ENCODE data around the gene XRRA1. TPM values are rescaled to one million over a fixed set of nuclear protein-coding genes. Genes with fewer than 3 reads are reported as not detected.
A peak's percentile ranks its signal among the peaks of the same experiment; 100 is the strongest.

Gene XRRA1
- total RNA-seq, 1 experiment from 2014 or later, result 11.9 TPM

GRCh38 chr11:74819400-74819799 is 129.5 kb downstream of the XRRA1 start:
- POLR2A ChIA-PET, result interaction anchor here (0.5 kb wide), 1 partner anchor 74 kb away, joined by 4 read pairs; no protein-coding TSS in a partner anchor
- DNase-seq, result peak in 1 of 2 experiments; percentile 47
- peaks cover 31% of the 10 kb centered on the region for H3K4me1 ChIP-seq
- peaks cover 16% of the 10 kb centered on the region for H3K9me3 ChIP-seq
- TF ChIP-seq, protein P1, sequence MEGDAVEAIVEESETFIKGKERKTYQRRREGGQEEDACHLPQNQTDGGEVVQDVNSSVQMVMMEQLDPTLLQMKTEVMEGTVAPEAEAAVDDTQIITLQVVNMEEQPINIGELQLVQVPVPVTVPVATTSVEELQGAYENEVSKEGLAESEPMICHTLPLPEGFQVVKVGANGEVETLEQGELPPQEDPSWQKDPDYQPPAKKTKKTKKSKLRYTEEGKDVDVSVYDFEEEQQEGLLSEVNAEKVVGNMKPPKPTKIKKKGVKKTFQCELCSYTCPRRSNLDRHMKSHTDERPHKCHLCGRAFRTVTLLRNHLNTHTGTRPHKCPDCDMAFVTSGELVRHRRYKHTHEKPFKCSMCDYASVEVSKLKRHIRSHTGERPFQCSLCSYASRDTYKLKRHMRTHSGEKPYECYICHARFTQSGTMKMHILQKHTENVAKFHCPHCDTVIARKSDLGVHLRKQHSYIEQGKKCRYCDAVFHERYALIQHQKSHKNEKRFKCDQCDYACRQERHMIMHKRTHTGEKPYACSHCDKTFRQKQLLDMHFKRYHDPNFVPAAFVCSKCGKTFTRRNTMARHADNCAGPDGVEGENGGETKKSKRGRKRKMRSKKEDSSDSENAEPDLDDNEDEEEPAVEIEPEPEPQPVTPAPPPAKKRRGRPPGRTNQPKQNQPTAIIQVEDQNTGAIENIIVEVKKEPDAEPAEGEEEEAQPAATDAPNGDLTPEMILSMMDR (IDR thresholded peaks at IDR 0.05; ENCODE audit: insufficient read depth in 1 of 2, low read depth in 1 of 2, low read length in 1 of 2, severe bottlenecking in 1 of 2, unreplicated experiment in 1 of 2), result no peak
- H3K27ac Mint-ChIP-seq (ENCODE audit: unreplicated experiment), result peak overlapping the region; percentile 51
- peaks cover 37% of the 10 kb centered on the region for H3K4me1 Mint-ChIP-seq (ENCODE audit: low read depth, unreplicated experiment)
- no peaks in the 10 kb centered on the region for H3K27me3 Mint-ChIP-seq (ENCODE audit: insufficient read depth, unreplicated experiment)
- H3K36me3 ChIP-seq (ENCODE audit: control insufficient read depth, insufficient read depth, low read length), result peaks cover 1% of the 10 kb centered on the region
- intact Hi-C loops (cut with micrococcal nuclease; ENCODE audit: unreplicated experiment), result loop anchor here (1.0 kb wide), 1 partner anchor 31 kb away; no protein-coding TSS in a partner anchor
- H3K4me3 ChIP-seq (ENCODE audit: low read depth, low read length), result no peak overlapping the region
- no TSS peak for BruUV-seq (replicated peaks)
- no peak overlapping the region for H3K4me3 Mint-ChIP-seq (ENCODE audit: unreplicated experiment)
- H3K36me3 Mint-ChIP-seq (ENCODE audit: insufficient read depth, unreplicated experiment), result peaks cover 54% of the 10 kb centered on the region
- peaks cover 30% of the 10 kb centered on the region for H3K9me3 Mint-ChIP-seq (ENCODE audit: unreplicated experiment)
- H3K27me3 ChIP-seq (replicated peaks; ENCODE audit: control insufficient read depth, insufficient read depth, low read length), result no peaks in the 10 kb centered on the region
- CTCF ChIA-PET, result interaction anchor here (0.6 to 1.7 kb wide), 2 partner anchors 117 to 550 kb away, joined by 3 to 5 read pairs; no protein-coding TSS in a partner anchor

DNA sequence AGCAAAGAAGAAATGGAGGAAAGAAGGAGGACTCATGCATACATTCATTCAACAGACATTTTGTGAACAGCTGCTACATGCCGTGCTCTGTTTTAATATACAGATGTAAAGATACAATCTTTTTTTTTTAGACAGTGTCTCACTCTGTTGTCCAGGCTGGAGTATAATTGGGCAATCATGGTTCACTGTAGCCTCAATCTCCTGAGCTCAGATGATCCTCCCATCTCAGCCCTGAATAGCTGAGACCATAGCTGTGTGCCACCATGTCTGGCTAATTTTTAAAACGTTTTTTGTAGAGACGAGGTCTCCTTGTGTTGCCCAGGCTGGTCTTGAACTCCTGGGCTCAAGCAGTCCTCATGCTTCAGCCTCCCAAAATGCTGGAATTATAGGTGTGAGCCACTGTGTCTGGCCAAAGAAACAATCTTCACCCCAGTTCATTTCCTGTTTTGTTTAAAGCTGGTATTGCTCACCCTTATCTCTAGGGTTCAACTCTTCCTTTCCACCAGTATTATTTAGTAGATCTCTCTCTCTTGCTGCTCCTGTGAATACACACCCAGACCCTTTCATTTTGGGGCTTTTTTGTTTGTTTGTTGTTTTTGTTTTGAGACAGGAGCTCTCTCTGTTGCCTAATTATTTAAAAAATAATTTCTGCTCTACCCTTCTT is 130.5 kb downstream of the XRRA1 start:
- Mint-ChIP-seq H3K27ac (ENCODE audit: unreplicated experiment) (peak overlapping the region; percentile 51), H3K27me3 (ENCODE audit: insufficient read depth, unreplicated experiment) (no peaks in the 10 kb centered on the region), H3K36me3 (ENCODE audit: insufficient read depth, unreplicated experiment) (peaks cover 44% of the 10 kb centered on the region), H3K9me3 (ENCODE audit: unreplicated experiment) (peaks cover 20% of the 10 kb centered on the region), H3K4me1 (ENCODE audit: low read depth, unreplicated experiment) (peaks cover 37% of the 10 kb centered on the region), H3K4me3 (ENCODE audit: unreplicated experiment) (no peak overlapping the region)
- H3K9me3 ChIP-seq, result peaks cover 11% of the 10 kb centered on the region; the same call in 1 of the 2 replicates
- H3K36me3 ChIP-seq (ENCODE audit: control insufficient read depth, insufficient read depth, low read length), result peaks cover 1% of the 10 kb centered on the region
- POLR2A ChIA-PET, result no interaction called here
- CTCF ChIA-PET, result interaction anchor here (1.7 kb wide), 1 partner anchor 116 kb away, joined by 5 read pairs; no protein-coding TSS in a partner anchor
- BruUV-seq (replicated peaks), result no TSS peak
- no peaks in the 10 kb centered on the region for H3K27me3 ChIP-seq (replicated peaks; ENCODE audit: control insufficient read depth, insufficient read depth, low read length)
- TF ChIP-seq, protein P1 (IDR thresholded peaks at IDR 0.05; ENCODE audit: insufficient read depth in 1 of 2, low read depth in 1 of 2, low read length in 1 of 2, severe bottlenecking in 1 of 2, unreplicated experiment in 1 of 2), result no peak
- intact Hi-C loops (cut with micrococcal nuclease; ENCODE audit: unreplicated experiment), result no loop called here
- no peak for DNase-seq
- peaks cover 31% of the 10 kb centered on the region for H3K4me1 ChIP-seq
- H3K4me3 ChIP-seq (ENCODE audit: low read depth, low read length), result no peak overlapping the region

- POLR2A ChIA-PET, result no interaction called here
- H3K36me3 ChIP-seq (ENCODE audit: control insufficient read depth, insufficient read depth, low read length), result peaks cover 1% of the 10 kb centered on the region
These were observed 132.2 kb downstream of the XRRA1 start for GRCh38 chr11:74816664-74817063.

More at GRCh38 chr11:74816664-74817063, 132.2 kb downstream of the XRRA1 start:
- Mint-ChIP-seq H3K4me1 (ENCODE audit: low read depth, unreplicated experiment) (peaks cover 37% of the 10 kb centered on the region), H3K36me3 (ENCODE audit: insufficient read depth, unreplicated experiment) (peaks cover 48% of the 10 kb centered on the region), H3K9me3 (ENCODE audit: unreplicated experiment) (peaks cover 19% of the 10 kb centered on the region), H3K27ac (ENCODE audit: unreplicated experiment) (peak overlapping the region; percentile 18), H3K4me3 (ENCODE audit: unreplicated experiment) (no peak overlapping the region), H3K27me3 (ENCODE audit: insufficient read depth, unreplicated experiment) (no peaks in the 10 kb centered on the region)
- H3K27me3 ChIP-seq (replicated peaks; ENCODE audit: control insufficient read depth, insufficient read depth, low read length), result no peaks in the 10 kb centered on the region
- intact Hi-C loops (cut with micrococcal nuclease; ENCODE audit: unreplicated experiment), result no loop called here
- no peak for DNase-seq
- no TSS peak for BruUV-seq (replicated peaks)
- peaks cover 31% of the 10 kb centered on the region for H3K4me1 ChIP-seq
- TF ChIP-seq, protein P1 (IDR thresholded peaks at IDR 0.05; ENCODE audit: insufficient read depth in 1 of 2, low read depth in 1 of 2, low read length in 1 of 2, severe bottlenecking in 1 of 2, unreplicated experiment in 1 of 2), result no peak
- no peak overlapping the region for H3K4me3 ChIP-seq (ENCODE audit: low read depth, low read length)
- CTCF ChIA-PET, result no interaction called here
- H3K9me3 ChIP-seq, result no peaks in the 10 kb centered on the region
